Thyroid gland (tissue), 4 donors: Measurements from ENCODE around the gene ATP13A3. TPM values are rescaled to one million over a fixed set of nuclear protein-coding genes. Genes with fewer than 3 reads are reported as not detected.

Experiments used
- DNase-seq, 2 donors: peaks; one replicate each; pipeline ENCODE4 v3.0.0-alpha.2; 2019
- H3K27ac ChIP-seq, 3 donors: fragments of 200-600 bp; sonication (generic); 1 replicate in 2 of 3; 2 replicates in 1 of 3; pipeline ENCODE4 v1.5.1; 2016 to 2019; ENCODE audit warnings: mild to moderate bottlenecking in 1 of 3, moderate library complexity in 1 of 3
- H3K27me3 ChIP-seq: fragments of 200-600 bp; sonication (generic); one replicate; pipeline ENCODE4 v1.5.1; 2019
- H3K36me3 ChIP-seq, 2 donors: fragments of 200-600 bp; sonication (generic); one replicate each; pipeline ENCODE4 v1.5.1; 2016 to 2019
- H3K4me1 ChIP-seq, 2 donors: fragments of 200-600 bp; sonication (generic); one replicate each; pipeline ENCODE4 v1.5.1; 2017 to 2019
- H3K4me3 ChIP-seq, 3 donors: fragments of 200-600 bp; sonication (generic); replicated peaks in 1 of 3; 1 replicate in 2 of 3; 2 replicates in 1 of 3; pipeline ENCODE4 v1.5.1; 2016; ENCODE audit warnings: mild to moderate bottlenecking in 1 of 3
- H3K9me3 ChIP-seq: fragments of 200-600 bp; sonication (generic); one replicate; pipeline ENCODE4 v1.5.1; 2017
- POLR2A ChIP-seq, 2 donors: fragments of 450-650 bp; IDR thresholded peaks; one replicate each; pipeline ENCODE4 v1.6.1; 2017; ENCODE audit warnings: antibody characterized with exemption in 2 of 2, mild to moderate bottlenecking in 2 of 2, moderate library complexity in 1 of 2
- WGBS, 2 donors: methylation state at CpG; one replicate each; pipeline ENCODE4 v1.1.5; 2017; 5-methylcytosine and 5-hydroxymethylcytosine counted together
- intact Hi-C: fragments of 100-400 bp; cut with DNase I; formaldehyde crosslinking; loops from one replicate; pipeline ENCODE4 v1.15.1; 2023
- total RNA-seq, 4 donors: library from RNA; depleted of rRNA; stranded (reverse); fragments of >200 nt; gene quantifications; one replicate each; pipeline ENCODE4 v1.2.3, GENCODE V29; 2016
- TF ChIP-seq, protein P1 (sequence below), 6 experiments: fragments of 200-600 bp in 3 of 6; fragments of 450-650 bp in 3 of 6; sonication (generic) in 3 of 6; IDR thresholded peaks; one replicate each; pipeline ENCODE4 v1.5.1; 2016 to 2019; ENCODE audit warnings: antibody characterized with exemption in 6 of 6, mild to moderate bottlenecking in 2 of 6, inconsistent platforms in 1 of 6, moderate library complexity in 1 of 6

ATP13A3 gene
- total RNA-seq, 4 donors from 2014 or later: 262 to 426 (median 341) TPM

DNA sequence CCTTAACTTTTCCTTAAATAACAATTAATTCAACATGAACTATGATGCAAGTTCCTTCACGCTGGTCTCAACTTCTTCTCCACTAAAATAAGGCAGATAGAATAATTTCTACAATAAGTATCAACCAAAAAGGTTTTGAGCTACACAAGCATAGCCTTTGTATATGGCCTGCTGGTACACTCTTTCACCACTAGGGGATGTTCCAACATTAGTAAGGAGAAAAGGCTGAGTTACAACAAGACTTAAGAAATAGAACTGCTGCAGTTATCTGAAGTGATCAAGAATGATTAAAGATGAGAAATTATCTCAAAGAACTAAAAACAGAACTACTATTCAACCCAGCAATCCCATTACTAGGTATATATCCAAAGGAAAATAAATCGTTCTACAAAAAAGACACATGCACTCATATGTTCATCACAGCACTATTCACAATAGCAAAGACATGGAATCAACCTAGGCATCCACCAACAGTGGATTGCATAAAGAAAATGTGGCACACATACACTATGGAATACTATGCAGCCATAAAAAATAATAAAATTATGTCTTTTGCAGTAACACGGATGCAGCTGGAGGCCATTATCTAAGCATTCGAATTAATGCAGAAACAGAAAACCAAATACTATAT, 14.4 kb downstream of the ATP13A3 start:
- no peak overlapping the region for H3K4me3 ChIP-seq
- H3K36me3 ChIP-seq: no peaks in the 10 kb centered on the region
- WGBS, 2 donors: 72 to 75% methylated on average over 4 of the region's 4 CpGs
- H3K27ac ChIP-seq: no peak overlapping the region
- DNase-seq: no peak
- TF ChIP-seq, protein P1, sequence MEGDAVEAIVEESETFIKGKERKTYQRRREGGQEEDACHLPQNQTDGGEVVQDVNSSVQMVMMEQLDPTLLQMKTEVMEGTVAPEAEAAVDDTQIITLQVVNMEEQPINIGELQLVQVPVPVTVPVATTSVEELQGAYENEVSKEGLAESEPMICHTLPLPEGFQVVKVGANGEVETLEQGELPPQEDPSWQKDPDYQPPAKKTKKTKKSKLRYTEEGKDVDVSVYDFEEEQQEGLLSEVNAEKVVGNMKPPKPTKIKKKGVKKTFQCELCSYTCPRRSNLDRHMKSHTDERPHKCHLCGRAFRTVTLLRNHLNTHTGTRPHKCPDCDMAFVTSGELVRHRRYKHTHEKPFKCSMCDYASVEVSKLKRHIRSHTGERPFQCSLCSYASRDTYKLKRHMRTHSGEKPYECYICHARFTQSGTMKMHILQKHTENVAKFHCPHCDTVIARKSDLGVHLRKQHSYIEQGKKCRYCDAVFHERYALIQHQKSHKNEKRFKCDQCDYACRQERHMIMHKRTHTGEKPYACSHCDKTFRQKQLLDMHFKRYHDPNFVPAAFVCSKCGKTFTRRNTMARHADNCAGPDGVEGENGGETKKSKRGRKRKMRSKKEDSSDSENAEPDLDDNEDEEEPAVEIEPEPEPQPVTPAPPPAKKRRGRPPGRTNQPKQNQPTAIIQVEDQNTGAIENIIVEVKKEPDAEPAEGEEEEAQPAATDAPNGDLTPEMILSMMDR (IDR thresholded peaks at IDR 0.05): peak; percentile 84 to 98 (median 94)
- no peak for TF ChIP-seq POLR2A (IDR thresholded peaks at IDR 0.05)
- H3K4me1 ChIP-seq: peaks cover 5 to 20% of the 10 kb centered on the region in 2 donors
- H3K27me3 ChIP-seq: no peaks in the 10 kb centered on the region
- intact Hi-C loops: loop anchor here (5.0 kb wide), 2 partner anchors 100 to 125 kb away; no protein-coding TSS in a partner anchor
- no peaks in the 10 kb centered on the region for H3K9me3 ChIP-seq

DNA sequence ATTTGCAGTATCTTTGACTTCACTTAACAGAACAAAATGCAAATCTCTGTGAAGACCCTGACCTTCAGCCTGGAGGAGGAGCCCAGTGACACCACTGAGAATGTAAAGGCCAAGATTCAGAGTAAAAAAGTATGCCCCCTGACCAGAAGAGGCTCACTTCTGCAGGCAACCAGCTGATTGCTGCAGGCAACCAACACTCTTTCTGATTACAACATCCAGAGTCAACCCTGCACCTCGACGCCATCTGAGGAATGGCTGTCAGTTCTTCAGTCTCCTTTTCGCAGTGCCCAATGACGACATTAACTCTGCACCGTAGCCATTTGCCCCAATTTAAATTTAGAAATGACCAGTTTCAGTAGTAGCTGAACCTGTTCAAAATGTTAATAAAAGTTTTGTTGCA, 14.9 kb downstream of the ATP13A3 start:
- intact Hi-C loops: loop anchor here (5.0 kb wide), 2 partner anchors 100 to 125 kb away; no protein-coding TSS in a partner anchor

DNA sequence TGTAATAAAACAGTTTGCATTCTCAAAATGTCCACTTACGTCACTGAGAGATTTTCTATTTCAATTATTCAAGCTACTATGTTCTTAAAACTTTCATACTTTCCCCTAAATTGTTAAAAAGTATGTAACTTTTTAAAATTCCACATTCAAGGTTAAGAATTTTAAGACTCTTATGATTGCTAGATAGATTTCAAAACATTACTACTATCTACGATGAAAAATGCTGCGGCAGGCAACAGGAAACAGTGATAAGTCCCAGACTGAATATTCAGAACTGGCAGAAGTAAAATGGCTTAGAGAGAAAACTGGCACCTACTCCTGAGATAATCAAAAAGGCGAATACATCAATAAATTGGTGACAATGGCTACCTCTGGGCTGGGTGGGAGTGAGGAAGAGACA, 16.2 kb downstream of the ATP13A3 start:
- Histone ChIP-seq H3K27ac (no peak overlapping the region), H3K9me3 (no peaks in the 10 kb centered on the region), H3K36me3 (no peaks in the 10 kb centered on the region), H3K4me3 (no peak overlapping the region), H3K27me3 (no peaks in the 10 kb centered on the region), H3K4me1 (peaks cover 0 to 11% of the 10 kb centered on the region in 2 donors)
- TF ChIP-seq, protein P1 (IDR thresholded peaks at IDR 0.05): no peak
- no peak for TF ChIP-seq POLR2A (IDR thresholded peaks at IDR 0.05)
- no peak for DNase-seq
- 80 to 84% methylated on average over 4 of the region's 4 CpGs for WGBS, 2 donors
- intact Hi-C loops: loop anchor here (5.0 kb wide), 2 partner anchors 102 to 127 kb away; no protein-coding TSS in a partner anchor

More for the DNA sequence above, 14.9 kb downstream of the ATP13A3 start:
- Histone ChIP-seq H3K4me1 (peaks cover 0 to 17% of the 10 kb centered on the region in 2 donors), H3K9me3 (no peaks in the 10 kb centered on the region), H3K4me3 (no peak overlapping the region), H3K36me3 (no peaks in the 10 kb centered on the region), H3K27me3 (no peaks in the 10 kb centered on the region), H3K27ac (no peak overlapping the region)
- TF ChIP-seq POLR2A (IDR thresholded peaks at IDR 0.05): no peak
- TF ChIP-seq, protein P1 (IDR thresholded peaks at IDR 0.05): no peak
- no peak for DNase-seq
- 64 to 71% methylated on average over 5 of the region's 5 CpGs for WGBS, 2 donors

DNA sequence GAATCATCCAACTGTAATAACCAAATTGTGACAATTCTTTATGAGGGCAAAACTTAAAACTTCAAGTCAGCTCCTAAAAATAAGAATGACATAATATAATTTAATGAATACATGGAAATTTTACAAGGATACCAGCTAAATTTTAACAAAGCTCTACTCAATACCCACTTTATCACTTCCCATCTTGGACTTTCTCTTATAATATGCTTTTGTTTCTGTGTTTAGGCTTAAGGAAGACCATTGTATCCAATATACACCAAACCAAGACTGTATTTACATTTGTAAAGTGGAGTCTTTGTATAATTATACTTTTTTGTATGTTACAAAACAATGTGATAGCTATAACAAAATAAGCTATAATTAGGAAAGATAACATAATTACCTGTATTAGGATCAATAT, 16.8 kb downstream of the ATP13A3 start:
- no peaks in the 10 kb centered on the region for H3K9me3 ChIP-seq
- no peaks in the 10 kb centered on the region for H3K36me3 ChIP-seq
- no peak overlapping the region for H3K4me3 ChIP-seq
- peaks cover 0 to 8% of the 10 kb centered on the region in 2 donors for H3K4me1 ChIP-seq
- no peak overlapping the region for H3K27ac ChIP-seq
- no peak for DNase-seq
- no peaks in the 10 kb centered on the region for H3K27me3 ChIP-seq
- intact Hi-C loops: loop anchor here (5.0 kb wide), 2 partner anchors 102 to 127 kb away; no protein-coding TSS in a partner anchor
- TF ChIP-seq POLR2A (IDR thresholded peaks at IDR 0.05): no peak
- TF ChIP-seq, protein P1 (IDR thresholded peaks at IDR 0.05): no peak

DNA sequence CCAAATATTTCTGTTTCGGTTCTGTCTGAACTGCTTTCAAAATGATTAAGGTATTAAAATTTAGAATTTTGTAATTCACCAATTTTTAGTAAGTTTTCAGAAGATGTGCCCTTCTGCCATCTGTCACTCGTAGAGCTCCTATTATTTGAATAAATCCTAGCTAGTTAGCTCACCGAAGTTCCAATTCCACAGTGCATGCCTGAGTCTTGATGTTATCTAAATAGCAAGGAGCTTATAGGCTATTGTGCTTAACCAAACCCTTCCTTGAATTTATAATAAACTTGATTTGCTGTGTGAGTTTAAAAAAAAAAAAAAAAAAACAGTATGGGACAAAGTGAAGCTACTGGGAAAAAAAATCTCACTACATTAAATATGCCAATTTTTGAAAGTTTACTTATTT, 18.7 kb downstream of the ATP13A3 start:
- H3K4me1 ChIP-seq: peaks cover 0 to 8% of the 10 kb centered on the region in 2 donors
- no peaks in the 10 kb centered on the region for H3K36me3 ChIP-seq
- intact Hi-C loops: no loop called here
- TF ChIP-seq, protein P1 (IDR thresholded peaks at IDR 0.05): no peak
- no peak for TF ChIP-seq POLR2A (IDR thresholded peaks at IDR 0.05)
- DNase-seq: no peak
- H3K4me3 ChIP-seq: no peak overlapping the region
- no peaks in the 10 kb centered on the region for H3K9me3 ChIP-seq
- no peak overlapping the region for H3K27ac ChIP-seq
- H3K27me3 ChIP-seq: no peaks in the 10 kb centered on the region
- WGBS, 2 donors: 78 to 88% methylated on average over 3 of the region's 3 CpGs
